GM13976 (cell line): Measurements from ENCODE around the gene ERCC6L2.

Experiments
- DNase-seq: peaks from one replicate; pipeline ENCODE4 v3.0.0; 2012; ENCODE audit warnings: low spot score
- CTCF ChIP-seq: IDR thresholded peaks from 2 replicates; pipeline ENCODE4 v1.5.1; 2012; ENCODE audit warnings: borderline replicate concordance, mild to moderate bottlenecking; ENCODE audit not compliant: insufficient read depth; ENCODE audit errors: extremely low read depth, missing control alignments, control extremely low read depth
- in situ Hi-C: fragments of 300-500 bp; cut with MboI; formaldehyde crosslinking; loops from one replicate; pipeline ENCODE4 v1.12.0; 2022; ENCODE audit warnings: low sequenced_read_pairs, mixed read lengths, inconsistent platforms; ENCODE audit not compliant: unreplicated experiment

ERCC6L2 gene

DNA sequence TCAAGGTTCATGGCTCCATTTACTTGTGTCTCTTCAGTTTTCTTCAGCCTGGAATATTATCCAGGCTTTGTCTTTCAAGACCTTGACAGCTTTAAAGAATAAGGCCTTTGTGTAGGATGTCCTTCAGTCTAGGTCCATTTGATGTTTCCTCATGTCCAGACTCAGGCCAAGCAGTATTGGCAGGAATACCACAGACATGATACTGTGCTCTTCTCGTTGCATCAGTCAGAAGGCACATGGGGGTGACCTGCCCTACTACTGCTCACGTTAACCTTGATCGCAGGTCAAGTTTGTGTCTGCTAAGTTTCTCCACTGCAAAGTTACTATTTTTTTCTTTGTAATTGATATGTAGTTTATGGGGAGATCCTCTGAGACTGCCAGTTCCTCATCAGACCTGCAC lies 88.2 kb downstream of the ERCC6L2 start:
- DNase-seq = no peak
- in situ Hi-C loops = no loop called here
- TF ChIP-seq CTCF = no peak

GRCh38 chr9:95966306-95966705 lies 90.8 kb downstream of the ERCC6L2 start:
- DNase-seq = no peak
- no peak for TF ChIP-seq CTCF
- in situ Hi-C loops = no loop called here

DNA sequence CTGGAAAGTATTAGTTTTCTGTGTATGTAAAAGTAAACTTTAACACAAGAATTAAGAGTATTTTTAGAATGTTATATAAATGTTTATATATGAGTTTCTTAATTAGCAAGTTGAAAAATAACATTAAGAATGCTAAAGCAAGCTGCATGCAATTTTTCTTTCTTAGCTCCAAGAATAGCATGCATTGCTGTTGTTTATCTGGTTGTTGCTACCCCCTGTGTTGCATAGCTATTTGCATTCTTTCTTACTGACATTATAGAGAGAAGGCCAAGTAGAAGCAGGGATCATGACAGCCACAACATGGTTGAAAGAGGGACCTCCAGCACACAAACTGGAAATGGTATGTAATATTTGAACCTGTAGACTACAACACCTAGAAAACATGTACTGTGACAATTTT lies 94.8 kb downstream of the ERCC6L2 start:
- DNase-seq = no peak
- no peak for TF ChIP-seq CTCF
- in situ Hi-C loops = no loop called here

- DNase-seq = no peak
- in situ Hi-C loops = no loop called here
- no peak for TF ChIP-seq CTCF
Measured at GRCh38 chr9:95971815-95972214, 96.3 kb downstream of the ERCC6L2 start.

DNA sequence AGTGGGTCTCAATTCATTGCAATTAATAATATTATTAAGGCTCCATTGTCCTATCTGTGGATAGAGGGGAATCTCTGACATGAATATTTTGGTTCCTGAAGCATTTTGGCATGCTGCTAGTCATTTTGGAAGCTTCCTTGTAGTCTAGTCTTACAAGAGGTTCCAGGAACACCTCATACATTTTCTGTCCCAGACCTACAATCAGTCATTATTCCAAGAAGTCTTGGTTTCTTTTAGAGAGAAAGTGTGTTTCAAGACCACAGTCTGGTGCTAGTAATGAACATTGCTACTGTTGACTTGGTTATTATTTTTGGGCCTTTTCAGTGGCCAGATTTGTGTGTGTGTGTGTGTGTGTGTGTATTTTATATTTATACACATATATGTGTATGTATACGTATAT lies 98.9 kb downstream of the ERCC6L2 start:
- no peak for DNase-seq
- in situ Hi-C loops = no loop called here
- no peak for TF ChIP-seq CTCF

DNA sequence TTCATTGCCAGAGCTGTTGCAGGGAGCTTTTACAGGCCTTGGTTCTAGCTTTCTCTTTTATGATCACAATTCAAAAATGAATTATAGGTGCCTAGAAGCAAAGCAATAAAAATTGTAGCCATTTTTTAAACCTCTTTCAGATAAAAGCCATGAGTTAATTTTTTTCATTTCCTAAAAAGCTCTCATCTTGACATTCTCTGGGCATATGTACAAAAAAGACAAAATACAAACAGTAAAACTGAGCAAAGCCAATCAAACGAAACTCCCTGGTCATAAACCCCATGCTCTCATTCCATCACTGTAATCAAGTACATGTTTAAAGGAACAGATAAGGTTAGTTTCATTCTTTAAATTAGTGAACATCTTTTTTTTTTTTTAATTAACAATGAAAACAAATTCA lies 101.9 kb downstream of the ERCC6L2 start:
- in situ Hi-C loops = no loop called here
- DNase-seq = no peak
- no peak for TF ChIP-seq CTCF

DNA sequence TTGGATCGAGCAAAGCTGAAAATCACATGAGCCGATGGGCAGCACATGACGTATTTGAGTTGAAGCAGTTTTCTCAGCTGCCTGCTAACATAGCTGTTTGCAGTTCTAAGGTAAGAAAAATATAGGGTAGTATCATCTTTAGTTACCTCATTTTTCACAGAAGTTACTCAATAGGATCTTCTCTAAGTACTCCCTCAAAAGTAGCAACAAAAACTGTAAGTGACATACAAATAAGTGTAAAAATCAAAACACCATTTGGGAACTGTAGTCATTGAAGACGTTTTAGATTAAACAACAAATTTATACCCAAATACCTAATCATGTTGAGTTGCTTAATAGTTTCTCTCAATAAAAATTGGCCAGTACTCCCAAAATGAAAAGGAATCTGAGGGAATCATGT lies 102.6 kb downstream of the ERCC6L2 start:
- DNase-seq = no peak
- in situ Hi-C loops = no loop called here

More for the DNA sequence above, 102.6 kb downstream of the ERCC6L2 start:
- TF ChIP-seq CTCF = no peak
